ENCODE data around the gene TSPAN18.
A peak's percentile ranks its signal among the peaks of the same experiment; 100 is the strongest.
"Not testable (repeated sequence)": the region's sequence is repeated elsewhere in the genome, so short reads cannot be mapped to it uniquely, and the experiment has no call there.

TSPAN18 gene

DNA sequence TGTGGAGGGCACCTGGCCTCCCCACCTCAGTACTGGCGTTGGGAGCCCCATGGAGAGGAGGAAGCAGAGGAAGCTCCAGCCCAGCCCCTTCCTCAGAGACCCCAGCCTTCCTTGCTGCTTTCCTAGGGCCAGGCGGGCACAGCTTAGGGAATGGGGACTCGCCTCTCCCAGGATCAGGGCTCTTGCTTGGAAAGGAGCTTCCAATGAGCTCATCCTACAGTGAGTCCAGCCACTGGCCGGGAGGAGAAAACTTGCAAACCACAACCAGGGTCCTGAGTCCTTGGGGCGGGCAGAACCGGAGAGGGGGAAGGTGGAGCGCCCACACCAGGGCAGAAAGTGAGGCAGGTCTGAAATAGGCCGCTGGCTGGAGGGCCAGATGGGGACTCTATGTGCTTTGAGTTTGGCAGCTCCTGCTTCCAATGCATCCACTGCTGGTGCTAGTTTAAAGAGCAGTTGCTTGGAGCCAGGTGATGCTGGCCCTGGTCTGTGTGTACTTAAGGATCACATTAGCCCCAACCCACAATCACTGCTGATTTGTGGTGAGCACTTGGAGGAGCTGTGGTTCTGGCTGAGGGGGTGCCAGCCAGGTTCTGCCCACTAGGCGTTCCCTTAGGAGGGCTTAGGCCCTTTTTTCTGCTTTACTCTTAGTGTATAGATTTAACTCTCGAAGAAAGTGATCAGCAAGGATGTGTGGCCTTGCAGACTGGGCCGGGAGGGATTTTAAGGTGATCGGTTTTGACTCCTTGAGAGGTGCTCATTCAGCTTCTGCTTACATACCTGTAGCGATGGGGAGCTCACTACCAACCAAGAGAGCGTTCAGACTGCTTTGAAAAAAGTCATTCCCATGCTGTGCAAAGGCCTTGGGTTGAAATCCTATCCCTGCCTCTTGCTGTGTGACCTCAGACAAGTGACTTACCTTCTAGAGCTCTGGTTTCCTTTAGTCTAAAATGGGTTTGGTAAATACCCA, 142.0 kb downstream of the TSPAN18 start:
- DNase-seq (ENCODE audit: low spot score), result no peak

- no peak for DNase-seq (ENCODE audit: low spot score)
Measured at GRCh38 chr11:44870181-44870580, 143.4 kb downstream of the TSPAN18 start.

GRCh38 chr11:44870615-44871176, 143.9 kb downstream of the TSPAN18 start:
- no peak for DNase-seq (ENCODE audit: low spot score)

DNA sequence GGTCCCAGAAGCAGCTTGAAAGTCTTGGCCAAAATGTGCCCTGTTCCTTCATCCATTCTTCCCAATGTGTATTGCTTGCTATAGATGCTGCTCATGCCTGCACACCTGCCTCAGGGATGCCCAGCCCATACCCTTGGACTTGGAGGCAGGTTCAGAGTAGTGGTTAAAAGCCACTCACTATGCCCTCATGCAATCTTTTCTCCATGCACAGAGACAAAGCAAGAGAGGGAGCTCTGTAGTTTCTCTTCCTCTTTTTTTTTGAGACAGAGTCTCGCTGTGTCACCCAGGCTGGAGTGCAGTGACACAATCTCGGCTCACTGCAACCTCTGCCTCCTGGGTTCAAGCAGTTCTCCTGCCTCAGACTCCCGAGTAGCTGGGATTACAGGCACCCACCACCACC, 144.9 kb downstream of the TSPAN18 start:
- not testable (repeated sequence) for DNase-seq (ENCODE audit: low spot score)

GRCh38 chr11:44872556-44872955, 145.8 kb downstream of the TSPAN18 start:
- no peak for DNase-seq (ENCODE audit: low spot score)

DNA sequence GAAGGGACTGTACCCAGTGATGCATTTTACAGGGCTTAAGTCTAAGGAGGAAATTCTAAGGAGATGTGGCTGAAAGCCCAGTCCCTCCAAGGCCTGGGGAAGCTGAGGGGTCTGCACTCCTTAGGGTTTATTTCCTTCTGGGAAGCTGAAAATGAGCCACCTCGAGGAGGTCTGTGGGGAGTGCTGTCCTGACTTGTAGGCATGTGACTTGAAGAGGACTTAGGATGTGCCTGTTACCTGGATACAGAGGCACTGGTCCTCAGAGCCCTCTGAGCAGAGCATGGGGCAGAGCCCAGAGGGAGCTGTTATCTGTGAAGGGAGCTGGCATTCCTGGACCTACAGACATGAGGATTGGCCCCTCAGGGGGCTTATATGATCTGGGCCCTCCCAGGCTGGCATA, 146.8 kb downstream of the TSPAN18 start:
- DNase-seq (ENCODE audit: low spot score), result no peak

GRCh38 chr11:44874284-44874683, 147.5 kb downstream of the TSPAN18 start:
- no peak for DNase-seq (ENCODE audit: low spot score)

DNA sequence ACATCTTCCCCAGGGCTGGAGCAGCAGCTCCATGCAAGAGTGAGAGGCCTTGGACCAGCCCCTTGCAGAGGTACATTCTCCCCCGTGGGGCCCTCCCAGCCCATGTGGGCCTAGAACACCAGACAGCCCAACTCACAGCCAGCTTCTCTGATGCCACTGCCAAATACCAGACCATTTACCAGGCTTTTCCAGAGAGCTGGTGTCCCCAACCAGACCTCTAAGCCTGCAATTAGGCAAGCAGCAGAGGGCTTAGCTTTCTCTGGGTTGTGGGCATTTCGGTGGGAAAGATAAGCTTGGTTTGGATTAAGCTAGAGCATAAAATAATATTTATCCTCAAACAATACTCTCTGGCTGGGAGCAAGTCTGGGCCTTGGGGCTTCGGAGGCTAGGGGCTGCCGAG, 148.3 kb downstream of the TSPAN18 start:
- DNase-seq (ENCODE audit: low spot score), result no peak

DNA sequence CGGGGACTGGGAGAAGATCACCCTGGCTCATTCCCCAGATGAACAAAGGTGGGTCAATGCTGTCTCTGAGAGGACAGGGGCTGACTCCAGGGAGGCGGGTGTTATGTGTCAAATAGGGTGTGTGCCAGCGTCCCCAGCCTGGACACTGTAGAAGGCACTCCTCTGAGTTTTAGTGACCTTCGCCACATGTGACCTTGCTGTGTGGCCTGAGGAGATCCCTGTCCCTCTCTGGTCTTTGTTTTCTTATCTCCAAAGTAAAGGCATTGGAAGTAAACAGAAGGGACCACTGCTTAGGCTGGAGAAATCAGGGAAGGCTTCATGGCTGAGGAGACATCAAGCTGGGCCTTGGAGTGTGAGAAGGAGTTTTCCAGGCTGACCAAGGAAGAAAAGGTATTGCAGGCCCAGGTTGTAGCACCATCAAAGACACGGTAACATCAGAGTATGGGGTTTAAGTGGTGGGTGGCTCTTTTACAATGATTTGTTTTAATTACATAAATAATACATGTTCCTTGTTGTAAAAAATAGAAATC, 149.5 kb downstream of the TSPAN18 start:
- no peak for DNase-seq (ENCODE audit: low spot score)

GRCh38 chr11:44876906-44877305, 150.1 kb downstream of the TSPAN18 start:
- DNase-seq (ENCODE audit: low spot score), result no peak

- no peak for DNase-seq (ENCODE audit: low spot score)
Measured at GRCh38 chr11:44877571-44878497, 151.1 kb downstream of the TSPAN18 start.

DNA sequence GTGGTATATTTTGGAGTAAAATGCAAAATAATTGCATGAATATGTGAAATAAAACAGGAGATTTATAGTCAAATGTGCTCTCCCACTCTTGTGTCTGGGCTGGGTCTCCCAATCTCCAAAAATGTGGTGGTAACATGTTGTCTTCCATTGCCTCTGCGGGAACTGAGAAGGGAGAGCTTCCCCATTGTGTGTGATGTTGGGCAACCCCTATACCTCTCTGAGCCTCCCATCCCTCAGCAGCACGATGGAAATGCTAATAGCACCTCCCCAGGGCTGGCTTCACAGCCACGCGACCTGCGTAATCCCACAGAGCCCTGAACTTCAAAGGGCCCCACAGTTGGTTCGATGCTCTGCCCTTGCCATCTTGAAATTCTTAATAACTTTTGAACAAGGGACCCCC, 151.9 kb downstream of the TSPAN18 start:
- no peak for DNase-seq (ENCODE audit: low spot score)

DNA sequence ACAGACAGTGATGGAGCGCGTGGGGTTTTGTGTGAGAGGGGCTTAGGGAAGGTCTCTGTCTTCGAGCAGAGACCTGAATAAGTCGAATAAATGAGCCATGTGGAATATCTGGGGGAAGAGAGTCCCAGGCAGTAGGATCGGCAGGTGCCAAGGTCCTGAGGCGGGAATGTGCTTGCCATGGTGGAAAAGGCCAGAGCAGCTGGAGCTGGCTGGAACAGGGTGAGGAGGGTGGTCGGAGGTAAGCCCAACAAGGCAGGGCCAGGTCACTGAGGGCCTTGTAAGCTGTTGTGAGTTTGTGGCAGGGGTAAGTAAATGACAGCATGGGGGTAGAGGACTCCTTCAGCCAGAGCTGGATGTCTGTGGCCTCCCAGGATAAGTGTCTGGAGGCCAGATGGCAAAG, 152.7 kb downstream of the TSPAN18 start:
- DNase-seq (ENCODE audit: low spot score), result no peak

- no peak for DNase-seq (ENCODE audit: low spot score)
Measured at GRCh38 chr11:44880511-44880910, 153.7 kb downstream of the TSPAN18 start.

- no peak for DNase-seq (ENCODE audit: low spot score)
Measured at GRCh38 chr11:44880953-44881352, 154.2 kb downstream of the TSPAN18 start.

GRCh38 chr11:44883277-44883676, 156.5 kb downstream of the TSPAN18 start:
- no peak for DNase-seq (ENCODE audit: low spot score)

DNA sequence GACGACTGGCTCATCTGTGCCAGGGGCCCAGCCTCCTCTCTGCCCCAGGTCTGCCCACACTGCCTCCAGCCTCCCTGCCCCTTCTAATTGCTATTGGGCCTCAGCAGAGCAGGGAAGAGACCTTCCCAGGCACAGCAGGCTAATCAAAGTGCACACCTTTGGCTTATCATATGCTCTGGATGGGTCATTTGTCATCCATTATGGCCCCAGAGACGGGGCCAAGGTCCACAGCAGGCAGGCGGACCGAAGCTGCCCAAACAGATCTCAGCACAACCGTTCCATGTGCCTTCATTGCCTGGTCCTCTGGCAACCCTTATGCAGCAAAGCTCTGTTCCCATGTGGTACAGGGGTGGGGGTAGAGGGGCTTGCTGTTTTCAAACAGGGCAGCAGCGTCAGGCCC, 157.3 kb downstream of the TSPAN18 start:
- DNase-seq (ENCODE audit: low spot score), result no peak

DNA sequence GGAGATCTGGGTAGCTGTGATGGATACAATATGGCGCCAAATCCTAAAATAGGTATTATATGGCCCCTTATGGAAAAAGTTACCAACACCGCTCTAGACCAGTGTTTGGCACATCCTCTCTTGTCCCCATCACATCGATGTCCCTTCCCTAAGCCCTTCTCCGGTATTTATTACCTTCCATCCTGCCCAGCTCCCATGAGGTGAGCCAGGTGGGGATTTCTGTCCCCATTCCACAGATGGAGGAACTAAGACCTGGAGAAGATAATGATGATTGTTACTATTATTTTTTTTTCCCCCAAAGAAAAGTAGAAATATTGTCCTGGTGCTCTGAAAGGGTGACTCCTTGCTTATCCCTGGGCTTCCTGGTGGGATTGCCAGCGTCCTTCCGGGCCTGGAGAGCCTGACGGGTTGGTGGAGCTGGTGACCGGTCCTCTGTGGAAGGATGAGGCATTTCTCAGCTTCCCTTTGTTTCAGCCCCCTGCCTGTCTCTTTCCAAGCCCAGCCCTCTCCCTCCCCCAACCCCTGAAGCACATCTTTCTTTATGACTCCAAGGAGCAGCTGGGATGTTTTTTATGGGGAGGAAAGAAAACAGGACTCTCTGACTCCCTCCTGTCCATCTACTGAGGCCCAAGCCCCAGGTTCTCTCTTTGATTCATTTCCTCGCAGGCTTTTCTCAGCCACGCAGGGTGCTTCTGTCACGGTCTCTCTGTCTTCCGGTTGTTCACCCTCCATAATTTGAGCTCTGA, 158.5 kb downstream of the TSPAN18 start:
- DNase-seq (ENCODE audit: low spot score), result no peak

DNA sequence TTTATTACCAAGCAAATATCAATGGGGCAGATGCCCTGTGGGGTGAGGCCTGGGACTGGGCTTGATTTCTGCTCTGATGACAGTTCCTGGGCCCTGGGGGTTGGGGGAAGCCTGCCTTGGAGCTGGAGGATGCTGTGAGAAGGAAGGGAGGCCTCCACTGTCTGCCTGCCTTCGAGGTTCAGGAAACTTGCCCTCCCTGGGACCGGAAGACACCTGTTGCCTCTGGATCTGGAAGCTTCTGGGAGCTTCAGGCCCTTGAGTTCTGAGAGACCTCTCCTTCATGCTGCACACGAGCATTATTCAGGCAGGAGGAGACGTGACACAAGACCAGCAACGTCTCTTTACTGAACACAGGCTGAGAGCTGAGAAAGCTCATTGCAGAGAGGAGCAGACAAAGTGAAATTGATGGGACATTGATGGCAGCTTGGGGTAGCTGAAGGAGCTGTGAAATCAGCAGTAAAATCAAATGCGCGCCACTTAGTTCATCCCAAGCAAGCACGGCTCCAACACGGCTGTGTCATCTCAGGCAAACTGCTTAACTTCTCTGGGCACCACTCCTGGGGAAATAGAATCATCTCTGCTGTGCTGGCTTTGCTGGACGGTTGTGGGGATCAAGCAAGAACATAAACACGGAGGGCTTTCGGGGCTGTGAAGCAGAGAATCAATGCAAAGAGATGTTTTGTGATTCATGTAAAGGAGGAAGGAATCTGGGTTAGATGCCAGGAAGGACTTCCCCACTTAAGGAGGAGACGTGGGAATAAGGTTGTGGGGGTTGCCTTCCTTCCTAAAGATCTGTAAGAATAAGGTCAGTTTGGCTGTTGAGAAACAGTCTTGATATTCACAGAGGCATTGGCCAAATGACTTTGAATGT, 159.4 kb downstream of the TSPAN18 start:
- DNase-seq (ENCODE audit: low spot score), result no peak

GRCh38 chr11:44886790-44887140, 160.0 kb downstream of the TSPAN18 start:
- DNase-seq (ENCODE audit: low spot score), result peak; percentile 66

DNA sequence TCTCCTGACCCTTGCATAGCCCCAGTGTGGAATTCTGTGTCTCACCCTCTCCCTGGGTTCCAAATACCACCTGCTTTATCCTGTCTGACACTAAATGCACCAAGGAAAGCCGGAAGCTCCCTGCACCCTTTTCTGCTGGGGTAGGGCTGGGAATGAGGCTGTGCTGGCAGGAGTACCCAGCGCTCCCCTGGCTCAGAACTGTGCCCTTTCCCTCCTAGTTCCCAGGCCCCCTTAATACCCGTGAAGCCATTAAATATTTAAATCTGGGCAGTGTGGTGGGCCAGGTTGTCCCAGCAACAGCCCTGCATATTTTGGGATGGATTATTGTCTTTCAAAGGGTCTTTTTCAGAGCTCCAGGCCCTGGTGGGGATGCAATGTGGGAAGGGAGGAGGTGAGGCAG, 160.9 kb downstream of the TSPAN18 start:
- no peak for DNase-seq (ENCODE audit: low spot score)

All from AG08396 (cell line).